HT-29 (cell line): ENCODE measurements around the gene CACNA2D4. TPM values are rescaled to one million over a fixed set of nuclear protein-coding genes. Genes with fewer than 3 reads are reported as not detected.
A peak's percentile ranks its signal among the peaks of the same experiment; 100 is the strongest.

Source experiments
- DNase-seq: peaks from one replicate; pipeline ENCODE4 v3.0.0-alpha.2; 2015; ENCODE audit warnings: low spot score
- total RNA-seq: library from RNA; depleted of rRNA; stranded (reverse); fragments of >200 nt; shearing (Covaris generic); gene quantifications from 2 replicates; pipeline ENCODE4 v1.2.3, GENCODE V29; 2014

Gene CACNA2D4
- total RNA-seq, 1 experiment from 2014 or later, result 3.4 TPM

GRCh38 chr12:1778911-1779310 lies 139.5 kb downstream of the CACNA2D4 start:
- DNase-seq, result no peak

- no peak for DNase-seq
Measured at GRCh38 chr12:1777798-1778197, 140.7 kb downstream of the CACNA2D4 start.

- DNase-seq, result no peak
Measured at GRCh38 chr12:1776170-1776921, 142.1 kb downstream of the CACNA2D4 start.

GRCh38 chr12:1773937-1774655 lies 144.4 kb downstream of the CACNA2D4 start:
- DNase-seq, result no peak

- DNase-seq, result peak; percentile 7
Measured at GRCh38 chr12:1769809-1770494, 148.5 kb downstream of the CACNA2D4 start.

GRCh38 chr12:1768615-1769014 lies 149.8 kb downstream of the CACNA2D4 start:
- no peak for DNase-seq

GRCh38 chr12:1767407-1768090 lies 150.9 kb downstream of the CACNA2D4 start:
- no peak for DNase-seq

GRCh38 chr12:1766110-1766509 lies 152.3 kb downstream of the CACNA2D4 start:
- no peak for DNase-seq

GRCh38 chr12:1763153-1763552 lies 155.3 kb downstream of the CACNA2D4 start:
- no peak for DNase-seq

GRCh38 chr12:1761857-1762256 lies 156.6 kb downstream of the CACNA2D4 start:
- no peak for DNase-seq

GRCh38 chr12:1760566-1761382 lies 157.7 kb downstream of the CACNA2D4 start:
- peak; percentile 32 for DNase-seq

GRCh38 chr12:1758887-1759286 lies 159.6 kb downstream of the CACNA2D4 start:
- no peak for DNase-seq

GRCh38 chr12:1758376-1758775 lies 160.1 kb downstream of the CACNA2D4 start:
- DNase-seq, result no peak

GRCh38 chr12:1750300-1750699 lies 168.2 kb downstream of the CACNA2D4 start:
- no peak for DNase-seq

- no peak for DNase-seq
Measured at GRCh38 chr12:1749019-1749418, 169.4 kb downstream of the CACNA2D4 start.

- no peak for DNase-seq
Measured at GRCh38 chr12:1747609-1748008, 170.8 kb downstream of the CACNA2D4 start.

- no peak for DNase-seq
Measured at GRCh38 chr12:1744932-1745331, 173.5 kb downstream of the CACNA2D4 start.
